ENCODE data around the gene MYO5A. TPM values are rescaled to one million over a fixed set of nuclear protein-coding genes. Genes with fewer than 3 reads are reported as not detected.

Gene MYO5A
- total and polyA plus RNA-seq, 8 donors = 2.4 to 11.9 (median 8.1) TPM

- Histone ChIP-seq H3K4me3 (no peak overlapping the region), H3K4me1 (peaks cover 0 to 6% (median 6%) of the 10 kb centered on the region in 3 donors), H3K9me3 (no peaks in the 10 kb centered on the region), H3K27ac (no peak overlapping the region), H3K36me3 (no peaks in the 10 kb centered on the region), H3K27me3 (no peaks in the 10 kb centered on the region)
- no peak for ATAC-seq
- TF ChIP-seq, protein P1, sequence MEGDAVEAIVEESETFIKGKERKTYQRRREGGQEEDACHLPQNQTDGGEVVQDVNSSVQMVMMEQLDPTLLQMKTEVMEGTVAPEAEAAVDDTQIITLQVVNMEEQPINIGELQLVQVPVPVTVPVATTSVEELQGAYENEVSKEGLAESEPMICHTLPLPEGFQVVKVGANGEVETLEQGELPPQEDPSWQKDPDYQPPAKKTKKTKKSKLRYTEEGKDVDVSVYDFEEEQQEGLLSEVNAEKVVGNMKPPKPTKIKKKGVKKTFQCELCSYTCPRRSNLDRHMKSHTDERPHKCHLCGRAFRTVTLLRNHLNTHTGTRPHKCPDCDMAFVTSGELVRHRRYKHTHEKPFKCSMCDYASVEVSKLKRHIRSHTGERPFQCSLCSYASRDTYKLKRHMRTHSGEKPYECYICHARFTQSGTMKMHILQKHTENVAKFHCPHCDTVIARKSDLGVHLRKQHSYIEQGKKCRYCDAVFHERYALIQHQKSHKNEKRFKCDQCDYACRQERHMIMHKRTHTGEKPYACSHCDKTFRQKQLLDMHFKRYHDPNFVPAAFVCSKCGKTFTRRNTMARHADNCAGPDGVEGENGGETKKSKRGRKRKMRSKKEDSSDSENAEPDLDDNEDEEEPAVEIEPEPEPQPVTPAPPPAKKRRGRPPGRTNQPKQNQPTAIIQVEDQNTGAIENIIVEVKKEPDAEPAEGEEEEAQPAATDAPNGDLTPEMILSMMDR (IDR thresholded peaks at IDR 0.05) = no peak
- FAIRE-seq = no peak
- DNase-seq = no peak
- 73 to 81% methylated on average over 4 to 5 of the region's 5 CpGs for WGBS, 2 donors
- intact Hi-C loops (cut with DNase I) = no loop called here
These were observed 5.0 kb downstream of the MYO5A start for GRCh38 chr15:52523647-52524046.

DNA sequence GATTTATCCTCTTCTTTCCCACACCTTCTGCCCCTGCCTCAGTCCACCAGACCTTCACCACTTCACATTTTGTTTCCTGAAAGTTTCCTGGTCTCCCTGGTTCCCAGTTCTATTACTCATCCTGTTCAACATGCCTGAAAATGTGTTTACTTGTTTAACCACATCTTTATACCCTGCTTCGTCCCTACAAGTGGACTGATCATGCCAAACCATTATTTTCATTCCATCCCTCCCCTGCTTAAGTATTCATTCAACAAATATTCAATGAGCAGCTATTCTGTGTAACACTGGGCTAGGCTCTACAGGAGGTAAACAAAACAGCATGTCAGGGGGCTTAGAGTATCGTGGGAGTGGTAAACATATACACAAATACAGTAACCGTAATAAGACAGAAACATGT lies 5.5 kb downstream of the MYO5A start:
- H3K9me3 ChIP-seq = no peaks in the 10 kb centered on the region
- no peaks in the 10 kb centered on the region for H3K36me3 ChIP-seq
- DNase-seq (no peak), FAIRE-seq (no peak), ATAC-seq (no peak)
- 79 to 88% methylated on average over 3 of the region's 3 CpGs for WGBS, 2 donors
- H3K4me1 ChIP-seq = peaks cover 0 to 6% (median 6%) of the 10 kb centered on the region in 3 donors
- TF ChIP-seq, protein P1 (IDR thresholded peaks at IDR 0.05) = no peak
- H3K27me3 ChIP-seq = no peaks in the 10 kb centered on the region
- intact Hi-C loops (cut with DNase I) = no loop called here
- H3K27ac ChIP-seq = no peak overlapping the region
- H3K4me3 ChIP-seq = no peak overlapping the region

DNA sequence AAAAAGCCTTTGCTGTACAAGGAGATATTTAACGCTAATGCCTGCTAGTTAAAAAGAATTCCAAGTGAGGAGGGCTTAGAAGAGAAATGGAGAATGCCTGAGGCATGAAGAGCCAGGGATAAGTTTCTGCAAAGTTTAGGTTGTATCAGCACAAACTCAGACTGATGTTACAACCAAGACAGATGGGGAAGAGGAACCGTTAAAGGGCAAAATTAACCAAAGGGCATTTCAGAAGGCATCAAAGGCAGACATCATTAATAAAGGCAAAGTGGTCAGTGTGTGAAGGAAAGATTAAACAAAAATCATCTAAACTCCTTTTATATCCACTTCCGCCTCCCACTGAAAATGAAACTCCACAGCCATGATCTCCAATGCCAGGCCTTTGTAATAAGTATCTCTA lies 7.0 kb downstream of the MYO5A start:
- intact Hi-C loops (cut with DNase I) = no loop called here
- TF ChIP-seq, protein P1 (IDR thresholded peaks at IDR 0.05) = no peak
- H3K4me1 ChIP-seq = no peaks in the 10 kb centered on the region
- H3K9me3 ChIP-seq = no peaks in the 10 kb centered on the region
- FAIRE-seq (no peak), ATAC-seq (no peak), DNase-seq (no peak)
- H3K36me3 ChIP-seq = no peaks in the 10 kb centered on the region
- WGBS, 2 donors = 91 to 94% methylated on average over 3 of the region's 3 CpGs
- no peak overlapping the region for H3K4me3 ChIP-seq
- no peaks in the 10 kb centered on the region for H3K27me3 ChIP-seq
- no peak overlapping the region for H3K27ac ChIP-seq

DNA sequence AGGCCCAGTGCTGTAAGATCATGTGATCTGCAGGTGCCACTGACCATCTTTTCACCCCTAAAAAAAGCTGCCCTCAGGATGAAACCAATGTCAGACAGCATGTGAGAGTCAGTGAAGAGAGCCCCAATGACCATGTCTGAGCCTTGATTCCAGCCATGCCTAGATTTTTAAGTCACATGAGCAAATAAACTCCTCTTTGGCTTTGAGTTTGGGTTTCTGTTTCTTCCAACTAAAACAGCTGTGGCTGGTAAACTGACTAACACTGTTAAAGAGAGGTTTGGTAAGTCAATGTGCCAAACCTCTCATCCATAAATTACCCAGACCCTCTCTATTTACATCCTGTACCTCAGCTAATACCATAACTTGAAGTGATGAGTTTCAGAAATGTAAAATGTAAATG lies 8.3 kb downstream of the MYO5A start:
- H3K27me3 ChIP-seq = no peaks in the 10 kb centered on the region
- FAIRE-seq (no peak), ATAC-seq (no peak), DNase-seq (no peak)
- no peaks in the 10 kb centered on the region for H3K36me3 ChIP-seq
- intact Hi-C loops (cut with DNase I) = no loop called here
- H3K4me3 ChIP-seq = no peak overlapping the region
- no peaks in the 10 kb centered on the region for H3K4me1 ChIP-seq
- no peak overlapping the region for H3K27ac ChIP-seq
- TF ChIP-seq, protein P1 (IDR thresholded peaks at IDR 0.05) = no peak
- H3K9me3 ChIP-seq = no peaks in the 10 kb centered on the region

DNA sequence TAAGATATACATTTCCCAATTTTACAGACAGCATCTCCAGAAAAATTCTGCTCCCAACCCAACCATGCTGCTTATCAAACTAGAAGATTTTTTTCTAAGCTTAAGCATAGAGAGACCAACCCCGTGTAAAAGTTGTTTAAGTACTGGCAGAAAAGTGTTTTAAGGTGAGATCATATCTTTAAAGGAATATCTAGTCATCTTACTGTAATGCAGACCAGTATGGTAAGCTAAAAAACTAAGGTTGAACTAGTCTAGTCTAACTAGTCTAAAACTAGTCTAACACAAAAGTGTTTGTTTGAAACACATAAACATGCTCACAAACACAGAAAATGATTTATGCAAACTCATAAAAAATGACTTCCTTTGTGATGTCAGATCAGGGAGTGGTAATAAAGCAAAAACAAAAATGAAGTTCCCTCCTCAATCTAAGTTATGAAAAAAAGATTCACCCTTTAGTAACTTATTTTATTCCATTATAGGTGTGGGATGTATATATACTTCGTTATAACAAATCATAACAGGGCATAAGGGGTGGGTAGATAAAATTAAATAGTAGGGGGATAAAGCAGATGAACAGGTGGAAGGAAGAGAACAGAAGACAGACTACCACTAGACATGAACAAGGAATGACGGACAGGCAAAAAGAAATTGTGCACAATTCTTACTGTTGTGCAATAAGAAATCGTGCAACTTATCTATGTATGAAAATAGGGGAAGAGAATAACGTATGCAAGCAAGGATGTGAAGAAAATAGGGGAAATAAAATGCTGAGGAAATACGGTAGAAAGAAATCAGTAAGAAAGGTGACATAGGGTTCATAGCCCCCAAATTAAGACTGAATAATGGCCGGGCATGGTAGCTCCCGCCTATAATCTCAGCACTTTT lies 10.0 kb downstream of the MYO5A start:
- ATAC-seq = no peak
- Histone ChIP-seq H3K27ac (no peak overlapping the region), H3K36me3 (no peaks in the 10 kb centered on the region), H3K4me1 (no peaks in the 10 kb centered on the region), H3K4me3 (no peak overlapping the region), H3K27me3 (no peaks in the 10 kb centered on the region), H3K9me3 (no peaks in the 10 kb centered on the region)
- intact Hi-C loops (cut with DNase I) = no loop called here
- 70 to 78% methylated on average over 8 of the region's 8 CpGs for WGBS, 2 donors
- TF ChIP-seq, protein P1 (IDR thresholded peaks at IDR 0.05) = no peak
- DNase-seq = no peak
- no peak for FAIRE-seq
